ENCODE data around the gene FTO.

FTO gene

DNA sequence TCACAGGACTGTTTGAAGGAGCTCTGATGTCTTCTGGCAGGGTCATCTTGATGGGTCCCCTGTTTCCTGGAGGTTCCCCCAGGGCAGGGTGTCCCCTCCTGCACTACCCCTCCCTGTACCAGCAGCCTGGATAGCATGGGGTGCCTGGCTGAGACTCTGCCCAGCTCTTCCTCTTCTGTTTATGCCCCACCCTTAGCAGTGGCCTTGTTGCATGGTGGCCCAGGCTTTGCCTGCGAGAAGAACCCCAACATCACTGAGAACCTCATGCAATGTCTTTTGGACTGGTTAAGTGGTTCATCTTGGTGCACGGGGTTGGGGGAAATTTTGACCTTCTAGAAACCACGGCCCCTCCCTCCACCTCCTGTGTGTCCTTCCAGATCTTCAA lies 460.8 kb downstream of the FTO start:
- TF ChIP-seq, protein P1, sequence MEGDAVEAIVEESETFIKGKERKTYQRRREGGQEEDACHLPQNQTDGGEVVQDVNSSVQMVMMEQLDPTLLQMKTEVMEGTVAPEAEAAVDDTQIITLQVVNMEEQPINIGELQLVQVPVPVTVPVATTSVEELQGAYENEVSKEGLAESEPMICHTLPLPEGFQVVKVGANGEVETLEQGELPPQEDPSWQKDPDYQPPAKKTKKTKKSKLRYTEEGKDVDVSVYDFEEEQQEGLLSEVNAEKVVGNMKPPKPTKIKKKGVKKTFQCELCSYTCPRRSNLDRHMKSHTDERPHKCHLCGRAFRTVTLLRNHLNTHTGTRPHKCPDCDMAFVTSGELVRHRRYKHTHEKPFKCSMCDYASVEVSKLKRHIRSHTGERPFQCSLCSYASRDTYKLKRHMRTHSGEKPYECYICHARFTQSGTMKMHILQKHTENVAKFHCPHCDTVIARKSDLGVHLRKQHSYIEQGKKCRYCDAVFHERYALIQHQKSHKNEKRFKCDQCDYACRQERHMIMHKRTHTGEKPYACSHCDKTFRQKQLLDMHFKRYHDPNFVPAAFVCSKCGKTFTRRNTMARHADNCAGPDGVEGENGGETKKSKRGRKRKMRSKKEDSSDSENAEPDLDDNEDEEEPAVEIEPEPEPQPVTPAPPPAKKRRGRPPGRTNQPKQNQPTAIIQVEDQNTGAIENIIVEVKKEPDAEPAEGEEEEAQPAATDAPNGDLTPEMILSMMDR (IDR thresholded peaks at IDR 0.05; ENCODE audit: insufficient read depth, low read length, poor library complexity, severe bottlenecking), result no peak
- Histone ChIP-seq H3K36me3 (ENCODE audit: low read length) (no peaks in the 10 kb centered on the region), H3K27me3 (ENCODE audit: low read length) (no peaks in the 10 kb centered on the region), H3K4me2 (ENCODE audit: low read depth, low read length, poor library complexity, severe bottlenecking) (no peak overlapping the region), H3K9me3 (ENCODE audit: insufficient read depth, low read length) (no peaks in the 10 kb centered on the region), H3K79me2 (ENCODE audit: insufficient read depth, low read length) (no peaks in the 10 kb centered on the region), H3K9me2 (replicated peaks; ENCODE audit: insufficient read depth, low read length) (no peaks in the 10 kb centered on the region), H4K20me1 (ENCODE audit: low read depth, low read length) (no peaks in the 10 kb centered on the region), H3F3A (ENCODE audit: insufficient read depth) (no peaks in the 10 kb centered on the region), H3K27ac (ENCODE audit: low read depth, low read length) (no peak overlapping the region), H3K9ac (ENCODE audit: low read length) (no peak overlapping the region), H2AFZ (ENCODE audit: low read depth, low read length, severe bottlenecking) (no peak overlapping the region), H3K4me3 (ENCODE audit: insufficient read depth, low read length, poor library complexity, severe bottlenecking) (no peak overlapping the region)

DNA sequence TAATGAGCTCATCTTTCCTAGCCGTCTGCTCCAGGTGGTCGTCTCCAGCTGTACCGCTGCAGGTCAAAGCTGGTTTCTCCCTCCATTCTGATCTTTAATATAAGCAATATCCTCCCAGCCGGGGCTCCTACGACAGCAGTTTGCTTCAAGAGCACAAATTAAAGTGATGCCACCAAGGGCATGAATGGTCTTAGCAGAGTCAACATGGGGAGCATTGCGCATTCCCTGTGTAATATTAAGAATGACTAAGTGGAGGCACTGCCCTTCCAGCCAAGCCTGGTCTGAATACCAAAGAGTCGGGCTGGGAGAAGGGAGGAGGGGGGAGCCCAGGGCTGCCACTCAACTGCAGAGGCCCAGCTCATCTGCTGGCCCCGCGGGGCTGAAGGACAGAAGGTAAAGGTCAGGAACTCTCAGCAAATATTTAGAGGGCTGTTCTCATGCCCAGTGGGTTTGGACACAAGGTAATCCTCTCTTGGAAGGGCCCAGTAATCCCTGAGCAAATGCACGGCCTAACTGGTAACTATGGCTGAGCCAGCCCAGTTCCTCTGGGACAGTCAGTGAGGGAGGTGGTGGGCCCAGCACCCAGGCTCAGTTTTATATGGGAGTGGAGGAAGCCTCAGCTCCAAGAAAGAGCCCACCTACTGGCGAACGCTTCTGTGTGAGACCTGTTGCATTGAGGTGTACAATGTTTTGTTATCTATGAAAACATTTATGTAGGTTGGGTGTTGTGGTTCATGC lies 461.4 kb downstream of the FTO start:
- no peaks in the 10 kb centered on the region for H3K27me3 ChIP-seq (ENCODE audit: low read length)
- TF ChIP-seq, protein P1 (IDR thresholded peaks at IDR 0.05; ENCODE audit: insufficient read depth, low read length, poor library complexity, severe bottlenecking), result no peak
- no peak for TF ChIP-seq EZH2phosphoT487 (conservative IDR thresholded peaks at IDR 0.05; ENCODE audit: low read length)
- H3K4me2 ChIP-seq (ENCODE audit: low read depth, low read length, poor library complexity, severe bottlenecking), result no peak overlapping the region
- H3K4me3 ChIP-seq (ENCODE audit: insufficient read depth, low read length, poor library complexity, severe bottlenecking), result no peak overlapping the region
- no peaks in the 10 kb centered on the region for H4K20me1 ChIP-seq (ENCODE audit: low read depth, low read length)
- no peak overlapping the region for H3K27ac ChIP-seq (ENCODE audit: low read depth, low read length)
- H3K79me2 ChIP-seq (ENCODE audit: insufficient read depth, low read length), result no peaks in the 10 kb centered on the region
- H3K9me2 ChIP-seq (replicated peaks; ENCODE audit: insufficient read depth, low read length), result no peaks in the 10 kb centered on the region
- no peak overlapping the region for H2AFZ ChIP-seq (ENCODE audit: low read depth, low read length, severe bottlenecking)
- H3K9me3 ChIP-seq (ENCODE audit: insufficient read depth, low read length), result no peaks in the 10 kb centered on the region
- H3K36me3 ChIP-seq (ENCODE audit: low read length), result no peaks in the 10 kb centered on the region
- no peaks in the 10 kb centered on the region for H3F3A ChIP-seq (ENCODE audit: insufficient read depth)
- H3K9ac ChIP-seq (ENCODE audit: low read length), result no peak overlapping the region

DNA sequence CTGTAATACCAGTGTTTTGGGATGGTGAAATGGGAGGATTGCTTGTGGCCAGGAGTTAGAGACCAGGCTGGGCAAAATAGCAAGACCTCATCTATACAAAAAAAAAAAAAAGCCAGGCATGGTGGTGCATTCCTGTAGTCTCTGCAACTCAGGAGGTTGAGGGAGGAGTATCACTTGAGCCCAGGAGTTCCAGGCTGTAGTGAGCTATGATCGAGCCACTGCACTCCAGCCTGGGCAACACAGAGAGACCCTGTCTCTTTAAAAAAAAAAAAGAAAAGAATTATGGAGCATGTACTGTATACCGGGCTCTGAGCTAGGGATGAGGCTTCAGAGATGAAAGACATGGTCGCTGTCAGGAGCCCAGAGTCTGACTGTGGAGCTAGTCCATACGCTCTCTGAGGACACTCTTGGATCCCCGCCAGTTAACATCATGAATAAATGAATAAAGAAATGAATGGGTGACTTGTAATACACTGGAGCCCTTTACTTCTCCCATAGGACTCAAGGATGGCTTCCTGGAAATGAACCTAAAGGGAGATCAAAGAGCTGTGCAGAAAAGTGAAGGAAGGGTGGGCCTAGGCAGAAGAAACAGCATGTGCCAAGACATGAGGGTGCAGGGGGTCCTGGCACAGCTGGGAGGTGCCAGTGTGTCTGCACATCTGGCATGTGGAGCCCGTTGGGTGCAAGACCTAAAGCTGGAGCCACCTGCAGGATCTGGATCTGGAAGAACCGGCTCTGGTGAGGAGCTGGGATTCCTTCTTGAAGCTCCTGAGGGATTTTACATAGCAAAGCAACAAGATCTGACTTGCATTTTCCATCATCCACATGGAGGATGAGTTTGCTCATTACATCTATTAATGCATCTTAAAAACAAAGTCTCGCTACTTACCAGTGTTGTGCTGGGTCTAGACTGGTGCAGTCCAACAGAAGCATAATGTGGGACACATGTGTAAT lies 462.2 kb downstream of the FTO start:
- Histone ChIP-seq H3K9me3 (ENCODE audit: insufficient read depth, low read length) (no peaks in the 10 kb centered on the region), H3K27ac (ENCODE audit: low read depth, low read length) (no peak overlapping the region), H2AFZ (ENCODE audit: low read depth, low read length, severe bottlenecking) (no peak overlapping the region), H4K20me1 (ENCODE audit: low read depth, low read length) (no peaks in the 10 kb centered on the region), H3K9ac (ENCODE audit: low read length) (no peak overlapping the region), H3K36me3 (ENCODE audit: low read length) (no peaks in the 10 kb centered on the region), H3K4me2 (ENCODE audit: low read depth, low read length, poor library complexity, severe bottlenecking) (no peak overlapping the region), H3K9me2 (replicated peaks; ENCODE audit: insufficient read depth, low read length) (no peaks in the 10 kb centered on the region), H3K4me3 (ENCODE audit: insufficient read depth, low read length, poor library complexity, severe bottlenecking) (no peak overlapping the region), H3K79me2 (ENCODE audit: insufficient read depth, low read length) (no peaks in the 10 kb centered on the region), H3K27me3 (ENCODE audit: low read length) (no peaks in the 10 kb centered on the region), H3F3A (ENCODE audit: insufficient read depth) (no peaks in the 10 kb centered on the region)
- TF ChIP-seq, protein P1 (IDR thresholded peaks at IDR 0.05; ENCODE audit: insufficient read depth, low read length, poor library complexity, severe bottlenecking), result no peak
- no peak for TF ChIP-seq EZH2phosphoT487 (conservative IDR thresholded peaks at IDR 0.05; ENCODE audit: low read length)
